Measurements from ENCODE around the gene MYBBP1A. TPM values are rescaled to one million over a fixed set of nuclear protein-coding genes. Genes with fewer than 3 reads are reported as not detected.
A peak's percentile ranks its signal among the peaks of the same experiment; 100 is the strongest.

MYBBP1A gene
- total RNA-seq, 1 experiment from 2014 or later, result 174 TPM

GRCh38 chr17:4569591-4569990, 14.4 kb upstream of the MYBBP1A start:
- DNase-seq (ENCODE audit: low read depth), result no peak

GRCh38 chr17:4566785-4567184, 11.6 kb upstream of the MYBBP1A start:
- DNase-seq (ENCODE audit: low read depth), result peak; percentile 70

- DNase-seq (ENCODE audit: low read depth), result peak; percentile 86
Observed at GRCh38 chr17:4565209-4566141, 10.3 kb upstream of the MYBBP1A start.

- DNase-seq (ENCODE audit: low read depth), result no peak
Observed at GRCh38 chr17:4562015-4562969, 7.1 kb upstream of the MYBBP1A start.

GRCh38 chr17:4560837-4561256, 5.7 kb upstream of the MYBBP1A start:
- no peak for DNase-seq (ENCODE audit: low read depth)

GRCh38 chr17:4560421-4560820, 5.2 kb upstream of the MYBBP1A start, which contains the start of gene GGT6:
TSS of gene GGT6 (minus strand) at chr17:4560577. CDS start at chr17:4560521, 56 bp downstream.
- DNase-seq (ENCODE audit: low read depth), result no peak

- no peak for DNase-seq (ENCODE audit: low read depth)
Observed at GRCh38 chr17:4559966-4560365, 4.8 kb upstream of the MYBBP1A start.

GRCh38 chr17:4559139-4559791, 4.1 kb upstream of the MYBBP1A start:
- no peak for DNase-seq (ENCODE audit: low read depth)

GRCh38 chr17:4558347-4558971, 3.3 kb upstream of the MYBBP1A start:
- DNase-seq (ENCODE audit: low read depth), result no peak

- no peak for DNase-seq (ENCODE audit: low read depth)
Observed at GRCh38 chr17:4557626-4558346, 2.6 kb upstream of the MYBBP1A start.

- DNase-seq (ENCODE audit: low read depth), result no peak
Observed at GRCh38 chr17:4556996-4557395, 1.8 kb upstream of the MYBBP1A start.

- DNase-seq (ENCODE audit: low read depth), result no peak
Observed at GRCh38 chr17:4555873-4556759, 932 bp upstream of the MYBBP1A start.

- DNase-seq (ENCODE audit: low read depth), result peak; percentile 9
Observed at GRCh38 chr17:4554441-4554996, 665 bp downstream of the MYBBP1A start.

GRCh38 chr17:4553669-4554068, 1.5 kb downstream of the MYBBP1A start:
- peak; percentile 16 for DNase-seq (ENCODE audit: low read depth)

- DNase-seq (ENCODE audit: low read depth), result no peak
Observed at GRCh38 chr17:4551796-4552525, 3.2 kb downstream of the MYBBP1A start.

GRCh38 chr17:4551141-4551540, 4.0 kb downstream of the MYBBP1A start:
- peak; percentile 34 for DNase-seq (ENCODE audit: low read depth)

GRCh38 chr17:4550534-4551039, 4.6 kb downstream of the MYBBP1A start:
- no peak for DNase-seq (ENCODE audit: low read depth)

Measured in Daoy (cell line).